Adrenal gland (tissue), 5 donors: ENCODE measurements around the gene YAF2.

ENCODE experiments used
- POLR2A ChIP-seq, 2 donors: fragments of 450-650 bp; IDR thresholded peaks; one replicate each; pipeline ENCODE4 v1.6.1; 2017; ENCODE audit warnings: antibody characterized with exemption in 2 of 2, mild to moderate bottlenecking in 2 of 2, moderate library complexity in 1 of 2
- TF ChIP-seq, protein P1 (sequence below), 6 experiments: fragments of 450-650 bp in 4 of 6; fragments of 200-600 bp in 2 of 6; sonication (generic) in 1 of 6; IDR thresholded peaks; 1 replicate in 5 of 6; 2 replicates in 1 of 6; pipeline versions ENCODE4 v1.5.1 to v1.8.0; 2016 to 2021; ENCODE audit warnings: antibody characterized with exemption in 6 of 6, mild to moderate bottlenecking in 2 of 6, moderate library complexity in 1 of 6
- donor health status: DM: no; HTN: no; CAD: no.

DNA sequence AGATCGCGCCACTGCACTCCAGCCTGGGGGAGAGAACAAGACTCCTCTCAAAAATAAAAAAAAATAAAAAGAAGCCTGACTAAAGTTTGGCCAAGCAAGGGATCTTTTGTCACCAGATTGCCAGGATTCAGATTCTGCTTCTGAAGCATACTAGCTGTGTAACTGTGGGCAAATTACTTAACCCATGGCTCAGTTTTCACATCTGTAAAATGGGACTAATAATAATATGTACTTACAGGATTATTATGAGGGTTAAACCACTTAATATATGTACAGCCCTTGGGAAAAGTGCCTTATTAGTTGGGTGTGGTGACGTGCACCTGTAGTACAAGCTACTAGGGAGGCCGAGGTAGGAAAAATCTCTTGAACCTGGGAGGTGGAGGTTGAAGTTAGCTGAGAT is 21.7 kb upstream of the YAF2 start:
- TF ChIP-seq, protein P1, sequence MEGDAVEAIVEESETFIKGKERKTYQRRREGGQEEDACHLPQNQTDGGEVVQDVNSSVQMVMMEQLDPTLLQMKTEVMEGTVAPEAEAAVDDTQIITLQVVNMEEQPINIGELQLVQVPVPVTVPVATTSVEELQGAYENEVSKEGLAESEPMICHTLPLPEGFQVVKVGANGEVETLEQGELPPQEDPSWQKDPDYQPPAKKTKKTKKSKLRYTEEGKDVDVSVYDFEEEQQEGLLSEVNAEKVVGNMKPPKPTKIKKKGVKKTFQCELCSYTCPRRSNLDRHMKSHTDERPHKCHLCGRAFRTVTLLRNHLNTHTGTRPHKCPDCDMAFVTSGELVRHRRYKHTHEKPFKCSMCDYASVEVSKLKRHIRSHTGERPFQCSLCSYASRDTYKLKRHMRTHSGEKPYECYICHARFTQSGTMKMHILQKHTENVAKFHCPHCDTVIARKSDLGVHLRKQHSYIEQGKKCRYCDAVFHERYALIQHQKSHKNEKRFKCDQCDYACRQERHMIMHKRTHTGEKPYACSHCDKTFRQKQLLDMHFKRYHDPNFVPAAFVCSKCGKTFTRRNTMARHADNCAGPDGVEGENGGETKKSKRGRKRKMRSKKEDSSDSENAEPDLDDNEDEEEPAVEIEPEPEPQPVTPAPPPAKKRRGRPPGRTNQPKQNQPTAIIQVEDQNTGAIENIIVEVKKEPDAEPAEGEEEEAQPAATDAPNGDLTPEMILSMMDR (IDR thresholded peaks at IDR 0.05), result no peak
- TF ChIP-seq POLR2A (IDR thresholded peaks at IDR 0.05), result no peak
